ENCODE results near the gene PPIF.

Gene PPIF

DNA sequence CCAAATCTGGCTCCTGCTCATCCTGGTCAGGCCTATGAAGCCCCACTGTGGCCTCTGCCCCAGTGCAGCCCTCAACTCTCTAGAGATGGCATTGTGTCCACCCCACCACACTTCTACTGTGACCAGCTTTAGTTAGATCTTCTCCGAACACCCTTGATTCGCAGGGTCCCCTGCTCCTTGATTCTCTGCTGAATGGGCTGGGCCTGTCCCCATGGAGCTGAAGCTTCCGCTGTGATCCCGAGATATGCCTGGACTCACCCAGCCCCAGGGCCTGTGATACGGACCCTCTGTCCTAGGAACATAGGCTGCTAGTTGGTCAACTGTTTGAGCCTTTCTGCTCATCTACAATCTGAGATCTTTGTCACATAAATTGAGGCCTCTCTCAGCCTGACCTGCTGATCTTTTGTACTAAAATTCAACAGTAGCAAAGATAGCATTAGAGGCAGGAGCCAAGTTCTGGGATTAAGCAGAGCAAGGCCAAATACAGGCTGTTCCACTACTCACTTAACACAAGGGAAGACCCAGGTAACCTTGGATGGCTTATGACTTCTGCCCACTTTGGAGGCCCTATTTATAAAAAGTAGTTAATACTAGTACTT, 6.5 kb upstream of the PPIF start:
- no peak overlapping the region for H3K4me3 ChIP-seq (ENCODE audit: low read depth in 1 of 2, low read length in 1 of 2)
- H3K9me3 ChIP-seq: no peaks in the 10 kb centered on the region
- H3K36me3 ChIP-seq: no peaks in the 10 kb centered on the region
- H3K27ac ChIP-seq: no peak overlapping the region
- H3K4me1 ChIP-seq (ENCODE audit: control insufficient read depth in 1 of 2, insufficient read depth in 1 of 2, low read depth in 1 of 2, low read length in 1 of 2): peaks cover 11 to 13% of the 10 kb centered on the region in 2 experiments
- TF ChIP-seq, protein P1, sequence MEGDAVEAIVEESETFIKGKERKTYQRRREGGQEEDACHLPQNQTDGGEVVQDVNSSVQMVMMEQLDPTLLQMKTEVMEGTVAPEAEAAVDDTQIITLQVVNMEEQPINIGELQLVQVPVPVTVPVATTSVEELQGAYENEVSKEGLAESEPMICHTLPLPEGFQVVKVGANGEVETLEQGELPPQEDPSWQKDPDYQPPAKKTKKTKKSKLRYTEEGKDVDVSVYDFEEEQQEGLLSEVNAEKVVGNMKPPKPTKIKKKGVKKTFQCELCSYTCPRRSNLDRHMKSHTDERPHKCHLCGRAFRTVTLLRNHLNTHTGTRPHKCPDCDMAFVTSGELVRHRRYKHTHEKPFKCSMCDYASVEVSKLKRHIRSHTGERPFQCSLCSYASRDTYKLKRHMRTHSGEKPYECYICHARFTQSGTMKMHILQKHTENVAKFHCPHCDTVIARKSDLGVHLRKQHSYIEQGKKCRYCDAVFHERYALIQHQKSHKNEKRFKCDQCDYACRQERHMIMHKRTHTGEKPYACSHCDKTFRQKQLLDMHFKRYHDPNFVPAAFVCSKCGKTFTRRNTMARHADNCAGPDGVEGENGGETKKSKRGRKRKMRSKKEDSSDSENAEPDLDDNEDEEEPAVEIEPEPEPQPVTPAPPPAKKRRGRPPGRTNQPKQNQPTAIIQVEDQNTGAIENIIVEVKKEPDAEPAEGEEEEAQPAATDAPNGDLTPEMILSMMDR (IDR thresholded peaks at IDR 0.05): no peak
- no peaks in the 10 kb centered on the region for H3K27me3 ChIP-seq

DNA sequence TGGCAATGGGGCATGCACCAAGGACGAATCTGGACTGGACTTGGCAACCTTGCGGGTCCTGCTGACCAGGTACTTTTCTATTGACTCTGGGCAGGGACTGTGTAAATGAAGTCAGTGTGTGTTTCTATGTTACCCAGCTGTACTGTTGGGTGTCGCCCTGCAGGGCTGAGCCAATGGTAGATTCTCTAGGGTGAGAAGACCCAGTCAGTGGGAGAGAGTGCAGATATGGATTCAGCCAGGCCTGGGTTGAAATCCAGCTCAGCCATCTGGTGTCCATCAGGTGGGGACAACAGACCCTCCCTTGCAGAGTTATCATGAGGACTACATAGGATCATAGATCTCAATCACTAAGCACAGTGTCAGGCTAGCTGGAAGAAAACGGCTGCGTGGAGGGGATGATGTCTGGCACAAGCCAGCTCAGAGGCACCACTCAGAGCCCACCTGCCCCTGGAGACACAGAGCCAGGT, 4.9 kb upstream of the PPIF start:
- H3K27me3 ChIP-seq: no peaks in the 10 kb centered on the region
- no peaks in the 10 kb centered on the region for H3K36me3 ChIP-seq
- H3K4me1 ChIP-seq (ENCODE audit: control insufficient read depth in 1 of 2, insufficient read depth in 1 of 2, low read depth in 1 of 2, low read length in 1 of 2): peaks cover 27 to 28% of the 10 kb centered on the region in 2 experiments
- no peaks in the 10 kb centered on the region for H3K9me3 ChIP-seq
- no peak overlapping the region for H3K4me3 ChIP-seq (ENCODE audit: low read depth in 1 of 2, low read length in 1 of 2)
- no peak overlapping the region for H3K27ac ChIP-seq
- TF ChIP-seq, protein P1 (IDR thresholded peaks at IDR 0.05): no peak

DNA sequence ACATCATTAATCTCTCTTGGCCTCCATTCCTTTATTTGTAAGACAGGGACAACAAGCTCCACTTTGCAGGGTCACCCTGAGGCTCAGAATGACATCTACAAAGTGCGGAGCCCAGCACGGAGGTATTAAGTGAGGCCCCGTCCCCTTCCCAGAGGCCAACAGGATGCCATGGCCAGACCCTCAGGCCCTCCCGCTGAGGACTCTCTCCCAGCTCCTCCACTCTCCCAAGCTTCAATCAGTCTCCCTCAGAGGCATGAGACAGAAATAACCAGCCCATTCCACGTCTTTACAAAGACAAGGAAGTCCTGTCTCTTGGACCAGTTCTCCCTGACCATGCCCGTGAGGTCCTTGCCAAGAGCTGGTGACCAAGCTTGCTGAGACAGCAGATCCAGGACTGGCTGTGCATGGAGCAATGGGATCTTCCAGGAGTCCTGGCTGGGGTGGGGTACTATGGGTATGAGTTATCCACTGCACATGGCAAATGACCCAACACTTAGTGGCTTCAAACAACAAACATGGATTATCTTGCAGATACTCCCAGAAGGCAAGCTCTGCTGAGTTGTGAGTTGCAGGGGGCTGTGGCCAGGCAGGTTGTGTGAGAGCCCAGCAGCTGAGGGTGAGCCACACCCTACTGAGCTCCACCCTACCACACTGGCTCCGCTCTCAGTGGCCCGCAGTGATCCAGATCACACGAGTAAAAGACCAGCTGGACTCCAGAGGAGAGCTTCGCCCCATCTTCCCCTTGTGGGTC, 4.3 kb upstream of the PPIF start:
- Histone ChIP-seq H3K9me3 (no peaks in the 10 kb centered on the region), H3K27me3 (no peaks in the 10 kb centered on the region), H3K4me3 (ENCODE audit: low read depth in 1 of 2, low read length in 1 of 2) (no peak overlapping the region), H3K36me3 (no peaks in the 10 kb centered on the region), H3K27ac (no peak overlapping the region), H3K4me1 (ENCODE audit: control insufficient read depth in 1 of 2, insufficient read depth in 1 of 2, low read depth in 1 of 2, low read length in 1 of 2) (peaks cover 28 to 32% of the 10 kb centered on the region in 2 experiments)
- TF ChIP-seq, protein P1 (IDR thresholded peaks at IDR 0.05): no peak

DNA sequence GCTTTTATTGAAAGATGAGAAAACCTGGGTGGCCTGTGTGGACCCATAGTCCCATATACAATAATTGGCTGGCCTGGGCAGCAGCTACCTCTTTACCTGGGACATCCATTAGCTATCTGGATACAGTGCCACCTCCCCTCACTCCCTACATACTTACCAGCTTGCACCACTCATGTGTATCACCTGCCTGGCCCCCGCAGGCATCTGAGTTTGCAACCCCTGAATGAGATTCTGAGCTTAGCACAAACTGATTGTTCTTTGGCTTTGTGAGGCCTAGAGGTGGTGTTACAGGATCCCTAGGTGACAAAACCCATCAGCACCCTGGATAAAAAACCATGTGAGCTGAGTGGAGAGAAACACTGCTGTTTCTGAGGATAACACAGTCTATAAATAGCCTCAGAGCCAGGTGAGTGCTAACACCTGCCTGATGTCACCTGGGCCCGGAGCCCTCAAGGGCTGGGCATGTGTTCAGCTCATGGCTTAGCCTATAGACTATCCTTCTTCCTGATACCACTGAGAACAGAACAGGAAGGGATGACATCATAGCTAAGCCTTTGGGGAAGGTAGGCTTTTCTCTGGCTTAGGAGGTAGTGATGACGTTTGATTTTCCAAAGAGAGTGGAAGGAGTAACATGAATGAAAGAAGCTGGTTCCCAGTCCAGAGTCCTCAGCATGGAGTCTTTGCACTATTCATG, 2.6 kb upstream of the PPIF start:
- H3K9me3 ChIP-seq: no peaks in the 10 kb centered on the region
- peak overlapping the region; percentile 74 for H3K27ac ChIP-seq
- H3K4me1 ChIP-seq (ENCODE audit: control insufficient read depth in 1 of 2, insufficient read depth in 1 of 2, low read depth in 1 of 2, low read length in 1 of 2): peaks cover 44 to 48% of the 10 kb centered on the region in 2 experiments
- H3K4me3 ChIP-seq (ENCODE audit: low read depth in 1 of 2, low read length in 1 of 2): no peak overlapping the region
- H3K27me3 ChIP-seq: no peaks in the 10 kb centered on the region
- TF ChIP-seq, protein P1 (IDR thresholded peaks at IDR 0.05): no peak
- peaks cover 12% of the 10 kb centered on the region for H3K36me3 ChIP-seq

DNA sequence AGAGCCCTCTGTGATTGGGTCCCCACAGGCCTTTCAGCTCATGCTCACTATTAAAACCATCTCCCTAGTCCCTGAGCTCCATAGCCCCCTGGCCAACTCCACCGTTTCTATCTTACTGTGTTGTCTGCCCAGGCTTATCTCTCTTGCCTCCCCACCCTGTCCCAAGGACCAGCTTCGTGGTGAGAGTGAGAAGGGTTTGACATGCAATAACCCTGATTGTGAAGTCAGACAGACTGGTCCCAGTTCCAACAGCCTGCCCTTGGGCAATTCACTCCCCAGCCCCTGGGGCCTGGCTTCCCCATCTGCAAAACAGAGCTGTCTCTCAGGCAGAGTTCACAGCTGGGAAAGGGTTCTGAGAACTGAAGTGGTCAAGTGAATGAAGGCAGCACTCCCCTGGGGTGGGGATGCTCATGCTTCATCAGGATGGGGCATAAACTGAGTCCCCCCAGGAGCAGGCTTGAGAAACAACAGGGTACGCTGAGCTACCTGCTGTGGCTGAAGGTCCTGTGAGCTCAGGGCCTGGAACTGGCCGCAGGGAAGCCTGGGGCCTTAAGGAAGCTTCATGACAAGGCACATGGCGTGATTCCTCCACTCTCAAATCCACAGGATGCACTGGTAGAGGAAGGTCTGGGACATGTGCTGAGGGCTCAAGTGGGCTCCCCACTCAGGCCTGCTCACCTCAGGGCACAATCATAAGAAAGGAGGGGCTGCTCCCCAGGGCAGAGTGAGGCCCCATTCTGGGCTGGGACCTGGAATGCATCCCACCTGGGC, 1.8 kb upstream of the PPIF start:
- Histone ChIP-seq H3K27me3 (no peaks in the 10 kb centered on the region), H3K4me1 (ENCODE audit: control insufficient read depth in 1 of 2, insufficient read depth in 1 of 2, low read depth in 1 of 2, low read length in 1 of 2) (peaks cover 52 to 56% of the 10 kb centered on the region in 2 experiments), H3K27ac (peak overlapping the region; percentile 74), H3K9me3 (no peaks in the 10 kb centered on the region), H3K4me3 (ENCODE audit: low read depth in 1 of 2, low read length in 1 of 2) (no peak overlapping the region), H3K36me3 (peaks cover 20% of the 10 kb centered on the region)
- TF ChIP-seq, protein P1 (IDR thresholded peaks at IDR 0.05): no peak

Measured in neutrophil (primary cell).